GM13977 (cell line): ENCODE measurements around the gene TTBK1.

Experiments used
- DNase-seq: peaks from one replicate; pipeline ENCODE4 v3.0.0; 2012; ENCODE audit warnings: low spot score
- in situ Hi-C: fragments of 300-500 bp; cut with MboI; formaldehyde crosslinking; loops from one replicate; pipeline ENCODE4 v1.12.0; 2022; ENCODE audit warnings: low sequenced_read_pairs, low pct_unique_long_range_greater_than_20kb, mixed read lengths, inconsistent platforms; ENCODE audit not compliant: unreplicated experiment
- TF ChIP-seq, protein P1 (sequence below): IDR thresholded peaks from 2 replicates; pipeline ENCODE4 v1.5.1; 2012; ENCODE audit warnings: mild to moderate bottlenecking, control low read depth; ENCODE audit not compliant: insufficient read depth; ENCODE audit errors: extremely low read depth, missing control alignments

Gene TTBK1

DNA sequence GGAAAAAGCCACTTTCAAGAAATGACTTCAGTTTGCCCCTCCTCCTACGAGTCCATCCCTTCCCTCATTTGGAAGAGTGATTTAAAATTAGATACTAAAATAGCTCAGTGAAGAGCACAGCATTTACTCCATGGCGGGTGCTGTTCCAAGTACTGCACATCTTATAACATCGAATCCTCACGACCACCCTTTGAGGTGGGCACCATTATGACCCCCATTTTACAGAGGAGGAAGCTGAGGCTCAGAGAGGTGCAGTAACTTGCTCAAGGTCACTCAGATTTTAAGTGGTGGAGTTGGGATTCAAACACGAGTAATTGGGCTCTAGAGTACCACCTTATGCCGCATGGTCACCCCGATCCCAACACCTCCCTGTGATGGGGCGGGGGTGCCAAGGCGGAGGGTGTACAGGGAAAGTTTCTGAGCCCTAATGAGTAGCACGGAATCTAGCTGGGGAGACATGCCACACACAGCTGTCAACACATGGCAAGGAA is 25.5 kb downstream of the TTBK1 start:
- TF ChIP-seq, protein P1, sequence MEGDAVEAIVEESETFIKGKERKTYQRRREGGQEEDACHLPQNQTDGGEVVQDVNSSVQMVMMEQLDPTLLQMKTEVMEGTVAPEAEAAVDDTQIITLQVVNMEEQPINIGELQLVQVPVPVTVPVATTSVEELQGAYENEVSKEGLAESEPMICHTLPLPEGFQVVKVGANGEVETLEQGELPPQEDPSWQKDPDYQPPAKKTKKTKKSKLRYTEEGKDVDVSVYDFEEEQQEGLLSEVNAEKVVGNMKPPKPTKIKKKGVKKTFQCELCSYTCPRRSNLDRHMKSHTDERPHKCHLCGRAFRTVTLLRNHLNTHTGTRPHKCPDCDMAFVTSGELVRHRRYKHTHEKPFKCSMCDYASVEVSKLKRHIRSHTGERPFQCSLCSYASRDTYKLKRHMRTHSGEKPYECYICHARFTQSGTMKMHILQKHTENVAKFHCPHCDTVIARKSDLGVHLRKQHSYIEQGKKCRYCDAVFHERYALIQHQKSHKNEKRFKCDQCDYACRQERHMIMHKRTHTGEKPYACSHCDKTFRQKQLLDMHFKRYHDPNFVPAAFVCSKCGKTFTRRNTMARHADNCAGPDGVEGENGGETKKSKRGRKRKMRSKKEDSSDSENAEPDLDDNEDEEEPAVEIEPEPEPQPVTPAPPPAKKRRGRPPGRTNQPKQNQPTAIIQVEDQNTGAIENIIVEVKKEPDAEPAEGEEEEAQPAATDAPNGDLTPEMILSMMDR, result no peak
- in situ Hi-C loops, result no loop called here
- DNase-seq, result no peak

DNA sequence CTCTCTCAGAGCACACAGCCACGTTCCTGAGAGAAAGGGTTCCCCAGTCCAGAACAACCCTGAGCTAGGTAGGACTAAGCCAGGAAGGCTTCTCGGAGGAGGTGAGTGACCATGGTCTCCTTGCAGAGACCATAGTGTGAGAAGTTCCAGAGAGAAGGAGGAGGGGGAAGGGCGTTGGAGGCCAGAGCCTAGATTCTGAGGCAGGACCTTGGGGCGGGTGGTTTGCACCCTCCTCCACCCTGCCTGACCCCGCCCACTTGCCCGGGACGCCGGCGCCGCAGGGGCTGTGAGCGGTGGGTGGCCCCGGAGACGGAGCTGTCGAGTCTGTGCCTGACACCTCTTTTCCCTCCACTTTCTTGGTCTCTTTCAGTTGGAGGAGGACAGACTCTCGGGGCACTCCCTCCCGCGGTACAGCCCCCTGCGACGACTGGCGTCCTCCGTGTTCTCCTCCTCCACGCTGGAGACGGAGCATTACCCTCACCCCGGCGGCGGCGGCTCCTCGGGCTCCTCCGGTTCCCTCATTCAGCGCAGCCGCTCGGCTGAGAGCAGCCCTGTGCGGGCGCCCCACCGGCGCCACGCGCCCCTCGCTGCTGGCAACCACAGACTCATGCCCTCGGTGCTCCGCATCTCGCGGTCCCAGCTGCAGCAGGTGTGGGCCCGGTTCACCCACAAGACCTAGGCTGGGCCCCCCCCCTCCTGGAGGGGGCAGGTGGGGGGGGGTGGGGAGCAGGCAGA is 26.2 kb downstream of the TTBK1 start:
- TF ChIP-seq, protein P1, result no peak
- in situ Hi-C loops, result no loop called here
- no peak for DNase-seq

DNA sequence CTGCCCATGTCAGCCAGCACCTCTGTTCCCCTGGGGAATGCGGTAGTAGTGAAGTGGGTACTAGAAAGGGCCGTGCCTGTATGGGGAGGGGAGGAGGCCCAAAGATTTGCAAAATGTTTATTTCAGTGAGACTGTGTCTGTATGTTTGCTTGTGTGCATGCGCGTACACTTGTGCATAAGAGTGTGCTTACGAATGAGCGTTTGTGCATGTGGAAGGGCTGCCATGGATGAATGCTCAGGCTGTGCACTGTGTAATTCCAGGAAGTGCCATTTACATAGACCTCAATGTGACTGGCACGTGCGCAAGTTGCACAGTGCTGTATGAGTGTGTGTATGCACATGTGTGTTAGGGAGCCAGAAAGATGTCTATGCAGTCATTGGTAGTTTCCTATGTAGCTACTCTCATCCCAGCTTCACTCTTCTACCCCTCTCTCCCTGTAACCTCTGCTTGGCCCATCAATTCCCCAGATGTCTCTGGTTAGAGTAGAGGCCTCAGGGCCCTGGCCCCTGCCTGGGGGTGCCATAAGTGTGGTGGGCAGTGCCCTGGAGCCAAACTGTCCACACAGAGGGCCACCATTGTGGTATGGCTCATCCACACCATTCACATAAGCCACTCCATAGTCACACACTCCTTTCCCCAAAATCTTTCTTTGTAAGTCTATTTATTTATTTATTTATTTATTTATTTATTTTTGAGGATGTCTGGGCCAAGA is 28.0 kb downstream of the TTBK1 start:
- DNase-seq, result no peak
- TF ChIP-seq, protein P1, result no peak
- in situ Hi-C loops, result no loop called here

DNA sequence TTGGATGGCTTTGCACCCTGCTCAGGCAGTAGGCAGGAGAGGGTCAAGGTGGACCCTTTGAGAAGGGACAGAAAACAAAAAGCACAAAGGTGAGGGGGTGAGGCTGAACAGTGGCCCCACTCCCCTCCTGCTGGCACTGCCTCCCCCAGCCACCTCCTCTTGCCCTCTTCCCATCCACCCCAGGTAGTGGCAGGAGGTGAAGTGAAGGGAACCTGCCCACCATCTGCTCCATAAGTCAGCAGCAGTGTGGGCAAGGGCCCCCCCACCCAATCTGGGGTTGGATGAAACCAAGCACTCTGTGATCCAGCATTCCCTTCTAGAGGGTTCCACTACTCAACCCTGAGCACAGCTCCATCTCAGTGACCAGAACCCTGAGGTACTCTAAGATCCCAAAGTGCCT is 28.7 kb downstream of the TTBK1 start:
- DNase-seq, result no peak
- in situ Hi-C loops, result no loop called here
- TF ChIP-seq, protein P1, result no peak

DNA sequence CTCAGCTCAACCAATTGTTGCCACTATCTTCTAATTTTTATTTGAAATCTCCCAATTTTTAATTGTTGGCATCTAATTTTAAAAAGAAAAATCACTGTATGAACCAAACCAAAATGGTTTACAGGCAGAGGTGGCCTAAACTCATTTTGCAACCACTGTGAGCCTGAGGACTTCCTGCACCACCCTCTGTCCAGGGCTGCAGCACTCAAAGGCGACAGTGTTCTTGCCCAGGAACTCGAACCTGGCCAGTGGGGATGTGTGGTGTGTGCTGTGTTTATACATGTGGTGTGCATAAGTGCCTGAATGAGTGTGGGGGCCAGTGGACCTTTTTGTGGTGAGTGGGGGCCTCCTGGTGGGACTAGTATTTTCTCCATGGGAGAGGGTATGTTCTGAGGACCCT is 30.4 kb downstream of the TTBK1 start:
- in situ Hi-C loops, result no loop called here
- no peak for DNase-seq
- TF ChIP-seq, protein P1, result no peak

DNA sequence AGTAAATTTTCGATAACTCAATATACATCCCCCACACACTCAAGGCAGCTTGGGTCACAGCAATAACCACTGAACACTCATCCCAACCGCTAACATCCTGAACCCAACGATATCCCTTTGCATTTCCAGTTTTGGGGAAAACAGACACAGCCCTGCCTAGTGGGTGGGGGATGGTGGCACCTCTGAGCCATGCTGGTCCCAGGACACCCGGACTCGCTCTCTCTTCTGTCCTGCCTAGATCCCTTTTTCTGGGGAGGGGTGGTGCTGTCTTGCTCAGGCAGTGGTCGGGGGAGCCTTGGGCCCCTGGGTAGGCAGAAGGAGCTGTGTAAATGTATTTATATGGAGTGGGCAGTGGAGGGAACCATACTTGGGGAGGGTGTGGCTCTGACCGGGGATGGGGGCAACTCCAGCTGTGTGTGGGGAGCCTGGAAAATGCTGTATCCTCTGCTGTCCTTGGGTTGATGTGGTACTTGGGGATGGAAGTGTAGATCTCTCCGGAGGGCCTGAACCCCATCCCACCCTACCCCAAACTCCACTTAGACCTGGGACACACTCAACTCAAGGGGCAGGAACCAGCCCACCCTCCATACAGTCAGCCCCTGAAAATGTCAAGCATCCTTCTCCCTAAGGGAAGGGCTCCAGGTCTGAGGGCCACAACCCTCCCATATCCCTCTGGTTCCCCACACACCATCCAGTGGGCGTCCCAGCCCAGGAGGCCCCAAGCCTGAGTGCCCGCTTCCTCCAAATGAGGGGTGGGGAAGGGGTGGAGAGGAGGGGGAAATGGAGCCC is 31.0 kb downstream of the TTBK1 start:
- in situ Hi-C loops, result no loop called here
- no peak for DNase-seq
- TF ChIP-seq, protein P1, result no peak
